WTC11 (cell line): ENCODE results near the gene ABLIM2. TPM values are rescaled to one million over a fixed set of nuclear protein-coding genes. Genes with fewer than 3 reads are reported as not detected.
A peak's percentile ranks its signal among the peaks of the same experiment; 100 is the strongest.

ENCODE experiments used
- ATAC-seq: fragments of 200-7000 bp; cut with Tn5 transposase; 2 replicates; pipeline ENCODE4 v1.10.0; 2021; ENCODE audit warnings: mild to moderate bottlenecking, moderate library complexity
- CTCF ChIA-PET: fragments of 300-600 bp; sonication (Branson Sonifier 250); formaldehyde crosslinking; loops from one replicate; lab custom pipeline; 2021; ENCODE audit warnings: antibody characterized with exemption; lab: Charles Lee
- POLR2A ChIA-PET: fragments of 350-600 bp; sonication (Branson Sonifier 250); formaldehyde crosslinking; loops from one replicate; lab custom pipeline; 2021; ENCODE audit warnings: antibody characterized with exemption; lab: Charles Lee
- DNase-seq: peaks from one replicate; pipeline ENCODE4 v3.0.0; 2021; ENCODE audit warnings: low spot score
- H3K27ac Mint-ChIP-seq: 2 replicates; pipeline ENCODE4 v1.8.0; 2021; ENCODE audit warnings: mixed read lengths
- H3K27me3 Mint-ChIP-seq: 2 replicates; pipeline ENCODE4 v1.8.0; 2021; ENCODE audit warnings: low read depth, mild to moderate bottlenecking, moderate library complexity, mixed read lengths
- H3K36me3 Mint-ChIP-seq: 2 replicates; pipeline ENCODE4 v1.8.0; 2021; ENCODE audit warnings: mixed read lengths
- H3K4me1 Mint-ChIP-seq: 2 replicates; pipeline ENCODE4 v1.8.0; 2022; ENCODE audit warnings: mixed read lengths
- H3K4me3 Mint-ChIP-seq: 2 replicates; pipeline ENCODE4 v1.8.0; 2021; ENCODE audit warnings: mild to moderate bottlenecking, moderate library complexity, mixed read lengths
- H3K9me3 Mint-ChIP-seq: 2 replicates; pipeline ENCODE4 v1.8.0; 2021; ENCODE audit warnings: mixed read lengths
- CDX4 ChIP-seq: fragments of 250-450 bp; sonication (Bioruptor Pico); IDR thresholded peaks from 2 replicates; pipeline ENCODE4 v1.9.0; 2021; ENCODE audit warnings: moderate library complexity, mild to moderate bottlenecking, inconsistent platforms, borderline replicate concordance
- E2F1 ChIP-seq: sonication (generic); formaldehyde crosslinking; IDR thresholded peaks from 2 replicates; pipeline ENCODE4 v1.8.0; 2022; ENCODE audit warnings: mild to moderate bottlenecking, missing genetic modification reagents
- FOXK1 ChIP-seq: sonication (generic); formaldehyde crosslinking; IDR thresholded peaks from 2 replicates; pipeline ENCODE4 v1.8.0; 2022; ENCODE audit warnings: mild to moderate bottlenecking, moderate library complexity, missing genetic modification reagents
- GTF2I ChIP-seq: fragments of 250-450 bp; sonication (Bioruptor Pico); conservative IDR thresholded peaks from 2 replicates; pipeline ENCODE4 v1.4.0; 2021; ENCODE audit warnings: mild to moderate bottlenecking
- NR3C1 ChIP-seq: sonication (generic); formaldehyde crosslinking; conservative IDR thresholded peaks from 2 replicates; pipeline ENCODE4 v1.8.1; 2023; ENCODE audit warnings: low read depth, mild to moderate bottlenecking, missing genetic modification reagents
- ZNF416 ChIP-seq: fragments of 250-450 bp; sonication (Bioruptor Pico); IDR thresholded peaks from 2 replicates; pipeline ENCODE4 v1.9.0; 2021; ENCODE audit warnings: mild to moderate bottlenecking, inconsistent platforms
- total RNA-seq: library from RNA; stranded (reverse); gene quantifications from 3 replicates; pipeline ENCODE4 v1.2.3, GENCODE V29; 2021
- TF ChIP-seq, protein P1 (sequence below): sonication (generic); formaldehyde crosslinking; IDR thresholded peaks from 2 replicates; pipeline ENCODE4 v1.8.0; 2022; ENCODE audit warnings: missing genetic modification reagents
- TF ChIP-seq, protein P2 (sequence below): sonication (generic); formaldehyde crosslinking; IDR thresholded peaks from 2 replicates; pipeline ENCODE4 v1.8.0; 2023; ENCODE audit warnings: mild to moderate bottlenecking, missing genetic modification reagents

Gene ABLIM2
- total RNA-seq, 1 experiment from 2014 or later = 2.6 TPM

- TF ChIP-seq, protein P1, sequence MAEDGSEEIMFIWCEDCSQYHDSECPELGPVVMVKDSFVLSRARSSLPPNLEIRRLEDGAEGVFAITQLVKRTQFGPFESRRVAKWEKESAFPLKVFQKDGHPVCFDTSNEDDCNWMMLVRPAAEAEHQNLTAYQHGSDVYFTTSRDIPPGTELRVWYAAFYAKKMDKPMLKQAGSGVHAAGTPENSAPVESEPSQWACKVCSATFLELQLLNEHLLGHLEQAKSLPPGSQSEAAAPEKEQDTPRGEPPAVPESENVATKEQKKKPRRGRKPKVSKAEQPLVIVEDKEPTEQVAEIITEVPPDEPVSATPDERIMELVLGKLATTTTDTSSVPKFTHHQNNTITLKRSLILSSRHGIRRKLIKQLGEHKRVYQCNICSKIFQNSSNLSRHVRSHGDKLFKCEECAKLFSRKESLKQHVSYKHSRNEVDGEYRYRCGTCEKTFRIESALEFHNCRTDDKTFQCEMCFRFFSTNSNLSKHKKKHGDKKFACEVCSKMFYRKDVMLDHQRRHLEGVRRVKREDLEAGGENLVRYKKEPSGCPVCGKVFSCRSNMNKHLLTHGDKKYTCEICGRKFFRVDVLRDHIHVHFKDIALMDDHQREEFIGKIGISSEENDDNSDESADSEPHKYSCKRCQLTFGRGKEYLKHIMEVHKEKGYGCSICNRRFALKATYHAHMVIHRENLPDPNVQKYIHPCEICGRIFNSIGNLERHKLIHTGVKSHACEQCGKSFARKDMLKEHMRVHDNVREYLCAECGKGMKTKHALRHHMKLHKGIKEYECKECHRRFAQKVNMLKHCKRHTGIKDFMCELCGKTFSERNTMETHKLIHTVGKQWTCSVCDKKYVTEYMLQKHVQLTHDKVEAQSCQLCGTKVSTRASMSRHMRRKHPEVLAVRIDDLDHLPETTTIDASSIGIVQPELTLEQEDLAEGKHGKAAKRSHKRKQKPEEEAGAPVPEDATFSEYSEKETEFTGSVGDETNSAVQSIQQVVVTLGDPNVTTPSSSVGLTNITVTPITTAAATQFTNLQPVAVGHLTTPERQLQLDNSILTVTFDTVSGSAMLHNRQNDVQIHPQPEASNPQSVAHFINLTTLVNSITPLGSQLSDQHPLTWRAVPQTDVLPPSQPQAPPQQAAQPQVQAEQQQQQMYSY (CRISPR knock-in tag) = no peak
- TF ChIP-seq NR3C1 (CRISPR knock-in tag) = no peak
- no peak for TF ChIP-seq GTF2I (CRISPR knock-in tag)
Measured at GRCh38 chr4:8105306-8106100, 53.1 kb downstream of the ABLIM2 start (continued).

GRCh38 chr4:8104491-8105305 is 53.9 kb downstream of the ABLIM2 start:
- Mint-ChIP-seq H3K36me3 (no peaks in the 10 kb centered on the region), H3K4me1 (peaks cover 31% of the 10 kb centered on the region), H3K9me3 (peaks cover 4% of the 10 kb centered on the region; the same call in 1 of the 2 replicates), H3K27ac (peak overlapping the region; percentile 51; the same call in 1 of the 2 replicates), H3K27me3 (peaks cover 3% of the 10 kb centered on the region; the same call in 1 of the 2 replicates), H3K4me3 (no peak overlapping the region)
- CTCF ChIA-PET = interaction anchor here (0.6 to 1.5 kb wide), 6 partner anchors 9 to 769 kb away, joined by 3 to 7 read pairs (median 3); no protein-coding TSS in a partner anchor
- TF ChIP-seq, protein P2, sequence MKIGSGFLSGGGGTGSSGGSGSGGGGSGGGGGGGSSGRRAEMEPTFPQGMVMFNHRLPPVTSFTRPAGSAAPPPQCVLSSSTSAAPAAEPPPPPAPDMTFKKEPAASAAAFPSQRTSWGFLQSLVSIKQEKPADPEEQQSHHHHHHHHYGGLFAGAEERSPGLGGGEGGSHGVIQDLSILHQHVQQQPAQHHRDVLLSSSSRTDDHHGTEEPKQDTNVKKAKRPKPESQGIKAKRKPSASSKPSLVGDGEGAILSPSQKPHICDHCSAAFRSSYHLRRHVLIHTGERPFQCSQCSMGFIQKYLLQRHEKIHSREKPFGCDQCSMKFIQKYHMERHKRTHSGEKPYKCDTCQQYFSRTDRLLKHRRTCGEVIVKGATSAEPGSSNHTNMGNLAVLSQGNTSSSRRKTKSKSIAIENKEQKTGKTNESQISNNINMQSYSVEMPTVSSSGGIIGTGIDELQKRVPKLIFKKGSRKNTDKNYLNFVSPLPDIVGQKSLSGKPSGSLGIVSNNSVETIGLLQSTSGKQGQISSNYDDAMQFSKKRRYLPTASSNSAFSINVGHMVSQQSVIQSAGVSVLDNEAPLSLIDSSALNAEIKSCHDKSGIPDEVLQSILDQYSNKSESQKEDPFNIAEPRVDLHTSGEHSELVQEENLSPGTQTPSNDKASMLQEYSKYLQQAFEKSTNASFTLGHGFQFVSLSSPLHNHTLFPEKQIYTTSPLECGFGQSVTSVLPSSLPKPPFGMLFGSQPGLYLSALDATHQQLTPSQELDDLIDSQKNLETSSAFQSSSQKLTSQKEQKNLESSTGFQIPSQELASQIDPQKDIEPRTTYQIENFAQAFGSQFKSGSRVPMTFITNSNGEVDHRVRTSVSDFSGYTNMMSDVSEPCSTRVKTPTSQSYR (CRISPR knock-in tag) = no peak
- no peak for TF ChIP-seq CDX4 (CRISPR knock-in tag)
- no peak for TF ChIP-seq E2F1
- no peak for TF ChIP-seq FOXK1 (CRISPR knock-in tag)
- TF ChIP-seq ZNF416 (CRISPR knock-in tag) = no peak
- ATAC-seq = no peak
- POLR2A ChIA-PET = interaction anchor here (0.5 kb wide), 1 partner anchor 84 kb away, joined by 7 read pairs; no protein-coding TSS in a partner anchor
- DNase-seq = no peak
